NCI-H2227 (cell line): ENCODE results near the gene GATA5.
"Not testable (repeated sequence)": the region's sequence is repeated elsewhere in the genome, so short reads cannot be mapped to it uniquely, and the experiment has no call there.

Source experiments
- DNase-seq: peaks from one replicate; lab custom pipeline; 2025; ENCODE audit not compliant: unreplicated experiment; lab: John Stamatoyannopoulos, UW

The GATA5 gene

DNA sequence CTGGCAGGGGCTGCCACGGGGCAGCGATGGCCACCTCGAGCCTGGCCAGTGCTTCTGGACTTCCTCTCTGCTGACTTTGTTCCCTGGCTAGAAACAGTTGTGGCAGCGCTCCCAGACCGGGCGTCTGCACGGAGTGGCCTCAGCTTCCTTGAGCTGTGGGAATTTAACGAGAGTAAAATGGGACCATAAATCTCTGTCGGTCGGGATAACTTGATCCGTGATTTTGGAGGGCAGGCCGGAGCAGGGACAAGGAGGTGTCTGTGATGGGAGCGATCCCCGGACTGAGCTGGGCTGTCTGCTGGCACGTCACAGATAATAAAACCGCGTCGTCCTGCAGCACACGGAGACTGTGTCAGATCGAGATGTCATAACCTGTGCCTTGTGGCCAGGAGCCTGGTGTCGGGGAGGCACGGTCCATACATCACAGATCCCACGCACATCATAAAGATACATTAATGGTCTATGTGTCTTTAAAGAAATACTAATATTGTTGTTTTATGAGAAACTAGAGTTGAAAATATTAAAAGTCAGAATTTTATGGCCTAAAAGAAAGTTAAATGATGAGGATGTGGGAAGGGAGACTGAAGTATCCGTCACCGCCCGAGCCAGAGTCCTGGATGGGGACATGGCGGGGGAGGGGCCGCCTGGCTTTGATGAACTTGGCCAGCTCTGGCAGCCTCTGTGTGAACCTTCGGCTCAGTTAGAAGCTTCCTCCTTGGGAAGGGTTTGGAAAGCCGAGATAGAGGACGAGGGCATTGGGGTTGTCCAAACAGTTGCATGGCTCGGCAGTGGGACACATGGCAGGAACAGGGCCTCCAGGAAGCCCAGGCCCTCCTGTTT lies 41.9 kb downstream of the GATA5 start:
- DNase-seq = no peak

DNA sequence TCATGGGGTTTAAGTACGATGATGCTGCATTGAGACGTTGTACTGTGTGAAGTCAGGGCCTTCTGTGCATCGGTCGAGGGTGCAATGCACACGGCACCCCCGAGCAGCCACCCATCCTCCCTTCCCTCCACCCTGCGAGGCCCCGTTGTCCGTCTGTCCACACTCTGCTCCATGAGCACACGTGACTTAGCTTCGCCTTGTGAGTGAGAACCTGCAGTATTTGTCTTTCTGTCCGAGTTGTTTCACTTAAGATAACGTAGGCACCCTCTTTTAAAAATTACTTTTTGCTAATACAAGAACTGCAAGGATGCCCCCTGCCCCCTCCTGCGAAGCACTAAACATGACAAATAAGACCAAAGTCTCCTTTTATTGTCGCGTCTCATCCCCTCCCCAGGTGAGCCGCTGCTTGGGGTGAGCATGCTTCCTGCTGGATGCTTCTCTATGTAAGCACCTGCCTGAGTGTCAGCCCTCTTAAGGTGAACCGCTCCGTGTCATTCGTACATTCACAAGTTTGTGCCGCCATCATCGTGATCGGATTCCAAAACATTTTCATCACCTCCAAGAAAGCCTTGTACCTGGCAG lies 44.8 kb downstream of the GATA5 start:
- no peak for DNase-seq

DNA sequence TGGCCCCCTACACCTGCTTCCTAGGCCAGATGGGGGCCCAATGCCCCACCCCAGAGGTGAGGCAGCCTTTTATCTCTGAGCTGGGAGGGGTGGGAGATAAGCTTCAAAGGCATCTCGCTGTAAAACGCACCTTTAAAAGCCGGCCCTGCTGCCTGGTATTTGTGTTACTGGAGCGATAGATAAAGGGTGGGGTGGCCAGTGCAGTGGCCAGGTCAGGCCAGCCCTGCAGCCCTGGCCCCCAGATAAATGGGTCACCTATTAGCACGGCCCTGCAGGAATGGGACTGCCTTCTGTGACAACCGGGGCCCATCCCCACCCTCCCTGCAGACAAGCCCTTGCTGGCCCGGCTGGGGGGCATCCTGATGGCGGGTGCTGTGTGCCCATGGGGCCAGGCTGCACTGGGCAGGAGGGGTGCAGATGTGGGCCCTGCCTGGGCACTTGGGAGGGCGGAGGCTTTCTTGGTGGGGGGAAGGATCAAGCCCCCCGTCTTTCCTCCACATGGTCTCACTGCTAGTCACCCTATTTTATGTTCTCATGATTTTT lies 45.4 kb downstream of the GATA5 start:
- no peak for DNase-seq

DNA sequence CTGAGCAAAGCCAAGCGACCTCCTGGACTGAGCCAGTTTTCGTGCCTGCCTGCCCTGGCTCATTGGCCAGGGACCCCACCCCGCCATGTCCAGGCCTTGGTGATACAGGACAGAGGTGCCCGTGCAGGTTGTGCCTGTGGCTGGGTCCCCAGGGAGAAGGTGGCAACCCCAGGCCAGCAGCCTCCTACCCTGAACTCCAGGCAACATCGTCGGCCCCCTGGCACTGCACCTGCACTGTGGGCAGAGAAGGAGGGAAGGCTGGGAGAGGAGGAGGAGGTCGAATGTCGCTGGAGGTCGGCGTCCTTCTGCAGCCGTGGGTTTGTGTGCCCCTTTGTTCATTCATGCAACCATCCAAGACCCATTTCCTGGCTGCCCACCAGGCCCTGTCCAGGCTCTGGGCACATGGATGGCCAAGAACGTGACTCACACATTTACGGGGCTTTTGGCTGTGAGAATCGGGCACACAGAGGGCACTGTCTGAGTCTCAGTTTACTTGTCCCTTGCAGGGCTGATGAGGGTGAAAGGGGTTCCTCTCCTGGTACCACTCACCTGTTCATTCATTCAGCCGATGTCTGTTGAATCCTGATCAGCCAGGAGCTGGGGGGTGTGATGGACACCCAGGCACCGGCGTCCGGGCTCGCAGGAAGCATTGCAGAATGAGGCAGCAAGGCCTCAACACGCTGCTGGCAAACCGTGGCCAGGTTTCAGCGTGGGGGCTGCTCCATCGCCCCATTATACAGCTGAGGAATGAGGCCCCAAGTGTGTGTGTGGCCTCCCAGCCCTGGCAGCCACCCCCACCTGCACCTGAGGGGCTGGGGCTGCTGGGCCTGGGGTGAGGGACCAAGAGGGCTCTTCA lies 46.1 kb downstream of the GATA5 start:
- no peak for DNase-seq

DNA sequence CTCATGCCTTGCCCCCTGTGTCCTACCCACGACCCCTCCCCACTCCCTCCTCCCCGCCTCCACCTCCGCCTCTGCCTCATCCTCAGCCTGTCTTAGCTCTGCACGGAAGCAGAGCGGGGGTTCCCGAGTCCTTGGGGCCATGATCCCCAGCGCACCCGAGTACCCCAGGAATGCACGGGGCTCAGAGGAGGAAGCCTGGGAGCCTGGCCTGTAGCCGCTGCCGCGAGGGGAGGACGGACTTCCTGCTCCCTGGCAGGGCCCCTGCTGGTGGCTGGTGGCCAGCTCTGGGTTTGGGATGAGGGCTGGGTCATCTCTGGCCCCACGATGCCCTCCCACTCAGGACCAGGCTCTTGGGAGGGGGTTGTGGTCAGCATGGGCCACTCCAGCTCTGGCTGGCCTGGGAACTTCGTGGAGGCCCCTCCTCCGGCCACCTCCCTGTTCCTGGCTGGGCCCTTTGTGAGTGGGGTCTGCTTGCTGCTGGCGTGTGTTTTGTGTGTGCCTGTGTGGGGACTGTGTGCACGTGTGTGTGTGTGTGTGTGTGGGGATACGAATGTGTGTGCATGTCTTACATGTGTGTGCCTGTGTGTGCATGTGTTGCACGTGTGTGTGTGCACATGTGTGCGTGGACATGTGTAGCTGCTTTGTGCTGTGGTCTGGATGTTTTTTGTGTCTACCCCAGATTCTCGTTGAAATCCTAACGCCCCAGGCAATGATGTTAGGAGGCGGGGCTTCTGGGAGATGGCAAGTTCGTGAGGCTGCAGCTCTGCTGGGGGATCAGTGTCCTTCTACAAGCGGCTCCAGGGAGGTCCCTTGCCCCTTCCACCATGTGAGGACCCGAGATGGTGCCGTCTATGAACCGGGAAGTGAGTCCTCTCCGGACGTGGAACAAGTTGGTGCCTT lies 47.1 kb downstream of the GATA5 start:
- DNase-seq = no peak

DNA sequence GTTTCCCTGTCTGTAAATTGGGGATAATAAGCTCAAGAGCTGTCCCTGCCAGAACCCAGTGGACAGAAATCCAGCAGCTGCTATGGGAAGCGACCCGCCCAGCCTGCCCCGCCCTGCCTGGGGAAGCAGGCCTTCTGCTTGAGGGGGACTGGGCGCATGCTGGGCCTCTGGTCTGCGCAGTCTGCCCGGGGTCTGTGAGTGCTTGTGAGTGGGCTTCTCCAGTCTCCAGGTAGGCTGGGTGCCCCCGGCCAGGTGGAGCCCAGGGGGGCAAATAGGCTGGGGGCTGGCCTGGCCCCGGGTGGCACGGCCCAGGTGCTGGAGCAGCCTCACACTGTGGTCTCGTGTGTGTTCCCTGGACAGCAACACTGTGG lies 47.8 kb downstream of the GATA5 start:
- DNase-seq = no peak

DNA sequence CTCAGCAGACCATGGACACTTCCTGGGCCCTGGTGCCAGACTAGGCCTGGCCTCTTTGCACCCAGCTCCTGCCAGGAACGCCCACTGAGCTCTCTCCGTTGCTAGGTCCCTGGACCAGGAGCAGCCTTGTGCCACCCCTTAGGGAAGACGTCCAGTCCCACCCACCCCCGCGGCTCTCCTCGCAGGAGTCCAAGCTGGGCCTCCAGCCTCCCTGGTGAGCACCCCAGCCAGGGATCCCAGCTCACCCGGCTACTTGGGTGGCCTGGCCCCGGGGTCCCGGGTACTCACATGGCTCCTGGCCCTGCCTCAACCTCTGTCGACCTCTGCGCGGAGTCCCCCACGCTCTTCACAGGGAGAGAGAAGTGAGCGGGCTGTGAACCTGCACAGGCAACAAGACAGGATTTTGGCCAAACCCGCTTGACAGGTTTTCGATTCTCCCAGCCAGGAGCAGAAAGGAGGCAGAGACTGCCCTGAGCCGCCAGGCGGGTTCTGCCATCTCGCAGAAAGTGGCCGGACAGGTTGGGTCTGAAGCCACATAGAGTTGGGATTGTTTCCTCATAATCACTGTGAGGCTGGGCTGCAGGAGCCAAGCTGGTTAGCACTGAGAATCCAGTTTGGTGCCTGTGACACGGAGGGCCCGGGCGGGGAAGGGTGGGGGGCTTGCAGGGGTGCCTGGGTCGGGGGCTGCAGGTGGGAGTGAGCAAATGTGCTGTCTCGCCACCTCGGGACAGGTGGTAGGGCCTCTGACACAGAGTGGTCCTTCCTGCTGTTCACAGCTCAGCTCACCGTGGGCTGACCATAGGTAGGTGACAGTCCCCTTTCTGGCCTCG lies 48.4 kb downstream of the GATA5 start, which contains the start of gene RBBP8NL:
Gene RBBP8NL (minus strand): TSS at position 368 of the 830 bp plus-strand sequence. CDS start 7,892 bp downstream, outside the sequence.
- no peak for DNase-seq

DNA sequence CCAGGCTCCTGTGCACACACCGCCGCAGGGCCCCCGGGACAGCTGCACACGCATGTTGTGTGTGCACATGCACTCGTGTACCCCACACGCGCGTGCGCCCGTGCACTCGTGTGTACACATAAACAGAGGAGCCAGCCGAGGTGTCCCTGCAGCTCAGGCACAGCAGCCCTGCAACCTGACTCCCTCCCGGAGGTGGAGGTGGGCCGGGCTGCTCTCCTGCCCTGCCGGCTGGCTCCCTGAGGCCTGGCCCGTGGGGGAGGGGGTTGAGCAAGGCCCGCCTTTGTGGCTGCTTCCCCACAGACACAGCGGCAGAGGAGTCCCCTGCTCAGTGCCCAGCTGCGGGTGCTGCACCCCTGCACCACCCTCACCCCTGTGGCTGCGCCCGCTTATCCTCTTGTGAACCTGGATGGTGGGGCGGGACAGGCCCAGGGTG lies 49.1 kb downstream of the GATA5 start:
- DNase-seq = no peak

DNA sequence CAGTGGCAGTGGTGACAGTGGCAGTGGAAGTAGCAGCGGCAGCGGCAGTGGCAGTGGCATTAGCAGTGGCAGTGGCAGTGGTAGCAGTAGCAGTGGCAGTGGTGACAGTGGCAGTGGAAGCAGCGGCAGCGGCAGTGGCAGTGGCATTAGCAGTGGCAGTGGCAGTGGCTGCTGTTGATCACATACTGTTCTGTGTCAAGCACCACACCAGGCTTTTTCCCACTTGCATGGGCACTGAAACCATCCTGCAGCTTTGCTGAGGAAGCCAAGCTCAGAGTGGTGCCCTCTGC lies 49.8 kb downstream of the GATA5 start:
- not testable (repeated sequence) for DNase-seq

DNA sequence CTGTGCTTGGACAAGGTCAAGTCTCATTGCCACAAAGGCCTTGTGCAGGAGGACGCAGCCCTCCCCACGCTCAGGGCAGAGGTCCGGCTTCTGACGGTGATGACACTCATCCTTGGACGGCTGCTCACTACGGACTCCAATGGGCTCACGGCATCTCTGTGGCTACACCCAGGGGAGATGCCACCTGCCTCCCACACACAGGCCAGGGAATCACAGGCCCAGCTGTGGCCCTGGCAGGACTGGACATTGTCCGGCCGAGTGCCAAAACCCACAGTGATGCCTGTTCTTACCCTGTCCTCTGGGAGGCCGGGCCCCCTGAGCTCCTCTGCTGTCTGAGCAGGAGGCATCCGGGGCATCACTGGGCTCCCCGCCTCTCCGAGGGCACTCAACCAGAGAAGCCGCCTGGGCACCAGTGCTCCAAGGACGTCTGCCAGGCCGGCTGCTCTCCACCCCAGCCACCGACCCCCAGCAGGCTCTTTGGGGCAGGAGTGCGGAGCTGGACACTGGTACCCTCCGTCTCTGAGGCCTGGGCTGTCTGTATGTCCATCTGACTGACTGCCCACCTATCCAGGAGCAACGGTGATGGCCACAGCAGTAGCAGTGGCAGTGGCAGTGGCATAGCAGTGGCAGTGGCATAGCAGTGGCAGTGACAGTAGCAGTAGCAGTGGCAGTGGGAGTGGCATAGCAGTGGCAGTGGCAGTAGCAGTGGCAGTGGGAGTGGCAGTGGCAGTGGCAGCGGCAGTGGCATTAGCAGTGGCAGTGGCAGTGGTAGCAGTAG lies 50.3 kb downstream of the GATA5 start:
- no peak for DNase-seq

DNA sequence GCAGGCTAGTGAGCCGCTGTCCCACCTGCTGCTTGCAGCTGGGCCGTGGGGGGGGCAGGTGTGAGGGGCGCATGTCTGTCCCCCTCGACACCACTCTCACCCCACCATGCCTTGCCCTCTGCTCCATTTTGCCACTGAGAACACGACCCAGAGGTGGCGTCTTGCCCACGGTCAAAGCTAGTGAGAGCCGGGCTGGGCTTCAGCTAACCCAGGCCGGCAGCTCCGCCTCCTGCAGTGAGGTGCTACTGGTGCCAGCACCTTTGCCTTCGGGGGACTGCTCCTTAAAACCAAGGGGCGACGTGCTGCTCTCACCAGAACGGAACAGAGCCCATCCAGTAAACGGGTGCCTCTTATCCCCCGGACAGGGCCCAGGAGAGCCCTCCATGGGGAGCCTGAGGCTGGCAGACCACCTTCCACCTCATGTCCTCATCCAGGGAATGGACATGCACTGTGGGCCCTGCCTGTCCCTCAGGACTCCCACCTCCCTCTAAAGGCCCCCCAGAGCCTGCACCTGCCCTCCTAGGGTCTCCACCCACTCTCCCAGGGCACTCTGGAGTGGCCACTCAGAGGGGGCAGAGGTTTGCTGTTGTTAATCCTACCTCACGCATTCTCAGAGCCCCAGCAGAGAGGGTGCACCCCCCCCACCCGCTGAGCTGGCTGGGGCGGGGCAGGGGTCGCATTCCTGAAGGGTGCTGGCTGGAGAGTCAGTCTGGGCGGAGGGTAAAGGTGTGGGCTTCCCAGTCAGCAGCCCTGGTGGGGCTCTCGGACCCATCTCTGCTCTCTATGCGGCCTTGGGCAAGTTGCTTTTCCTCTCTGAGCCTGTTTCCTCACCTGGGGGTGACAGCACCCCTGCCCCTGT lies 51.3 kb downstream of the GATA5 start:
- no peak for DNase-seq

DNA sequence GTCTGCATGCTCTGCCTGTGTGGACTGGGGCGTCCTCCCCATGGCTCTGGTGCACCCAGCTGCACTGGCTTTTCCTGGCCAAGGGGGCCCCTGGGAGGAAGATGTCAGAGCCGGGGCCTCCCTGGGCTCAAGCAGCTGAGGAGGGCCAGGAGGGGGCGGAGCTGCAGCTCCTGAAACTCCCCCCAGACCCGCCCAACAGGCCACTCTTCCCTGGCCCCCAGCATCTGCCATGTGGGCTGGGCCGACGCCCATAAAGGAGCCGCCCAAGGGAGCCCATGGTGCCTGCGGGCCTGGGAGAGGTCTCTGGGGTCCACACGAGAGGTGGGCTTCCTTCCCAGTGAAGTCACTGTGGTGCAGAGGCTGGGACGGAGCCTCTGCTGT lies 52.5 kb downstream of the GATA5 start:
- no peak for DNase-seq

DNA sequence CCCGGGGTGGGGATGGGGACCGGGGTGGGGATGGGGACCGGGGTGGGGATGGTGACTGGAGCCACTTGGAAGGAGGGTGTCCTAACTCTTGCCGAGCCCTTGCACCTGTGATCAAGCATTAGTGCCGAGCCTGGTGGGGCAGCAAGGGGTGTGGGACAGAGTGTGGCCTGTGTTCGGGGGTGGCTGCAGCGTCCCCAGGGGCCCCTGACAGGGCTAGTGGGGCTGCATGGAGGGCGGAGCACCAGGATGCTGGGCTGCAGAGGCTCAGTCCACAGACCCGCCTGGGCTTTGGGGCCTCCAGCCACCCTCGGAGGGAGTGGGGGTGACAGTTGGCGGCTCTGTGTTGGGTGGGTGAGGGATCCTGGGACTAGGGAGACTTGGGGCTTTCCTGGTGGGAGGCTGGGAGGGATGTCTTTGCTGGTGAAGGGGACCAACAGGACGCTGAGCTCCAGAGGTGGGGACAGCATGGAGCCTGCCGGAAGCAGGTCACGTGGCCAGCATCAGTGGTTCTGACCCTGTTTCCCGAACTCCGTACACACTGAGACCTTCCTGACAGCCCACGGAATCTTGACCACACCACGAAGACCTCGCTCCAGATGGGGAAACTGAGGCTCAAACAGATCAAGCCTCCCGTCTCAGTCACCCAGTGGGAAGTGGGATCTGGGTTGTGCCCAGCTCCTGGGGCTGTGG lies 53.0 kb downstream of the GATA5 start:
- DNase-seq = no peak

DNA sequence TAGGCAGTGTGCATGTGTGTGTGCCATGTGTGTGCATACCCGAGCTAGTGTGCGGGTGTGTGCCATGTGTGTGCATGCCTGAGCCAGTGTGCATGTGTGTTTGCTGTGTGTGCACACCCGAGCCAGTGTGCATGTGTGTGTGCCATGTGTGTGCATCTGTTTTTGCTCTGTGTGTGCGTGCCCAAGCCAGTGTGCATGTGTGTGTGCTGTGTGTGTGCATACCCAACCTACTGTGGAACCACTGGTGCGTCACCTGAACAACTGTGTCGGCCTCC lies 54.1 kb downstream of the GATA5 start:
- DNase-seq = no peak

DNA sequence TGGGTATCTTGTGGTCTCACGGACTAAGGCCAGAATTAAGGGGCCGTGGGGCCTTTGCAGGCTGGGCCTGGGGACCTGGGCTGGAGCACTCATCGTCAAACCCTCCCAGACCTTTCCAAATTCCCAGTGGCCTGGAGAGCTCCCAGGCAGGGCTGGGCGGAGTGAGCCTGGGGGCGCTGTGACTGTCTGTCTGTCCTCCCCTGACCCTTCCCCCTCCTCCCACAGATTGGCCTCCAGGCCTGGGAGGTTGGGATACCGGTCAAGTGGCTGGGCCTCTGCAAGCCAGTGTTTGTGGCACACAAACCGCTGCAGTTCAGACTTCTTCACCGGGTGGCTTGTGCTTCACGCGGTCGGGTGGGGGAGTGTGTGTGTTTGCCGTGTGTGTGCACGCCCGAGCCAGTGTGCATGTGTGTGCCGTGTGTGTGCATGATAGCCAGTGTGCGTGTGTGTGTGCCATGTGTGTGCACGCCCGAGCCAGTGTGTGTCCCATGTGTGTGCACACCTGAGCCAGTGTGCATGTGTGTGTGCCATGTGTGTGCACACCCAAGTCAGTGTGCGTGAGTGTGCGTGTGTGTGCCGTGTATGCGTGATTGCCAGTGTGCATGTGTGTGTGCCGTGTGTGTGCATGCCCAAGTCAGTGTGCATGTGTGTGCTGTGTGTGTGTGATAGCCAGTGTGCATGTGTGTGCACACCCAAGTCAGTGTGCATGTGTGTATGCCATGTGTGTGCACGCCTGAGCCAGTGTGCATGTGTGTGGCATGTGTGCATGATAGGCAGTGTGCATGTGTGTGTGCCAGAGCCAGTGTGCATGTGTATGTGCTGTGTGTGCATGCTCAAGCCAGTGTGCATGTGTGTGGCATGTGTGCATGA lies 54.7 kb downstream of the GATA5 start:
- no peak for DNase-seq

DNA sequence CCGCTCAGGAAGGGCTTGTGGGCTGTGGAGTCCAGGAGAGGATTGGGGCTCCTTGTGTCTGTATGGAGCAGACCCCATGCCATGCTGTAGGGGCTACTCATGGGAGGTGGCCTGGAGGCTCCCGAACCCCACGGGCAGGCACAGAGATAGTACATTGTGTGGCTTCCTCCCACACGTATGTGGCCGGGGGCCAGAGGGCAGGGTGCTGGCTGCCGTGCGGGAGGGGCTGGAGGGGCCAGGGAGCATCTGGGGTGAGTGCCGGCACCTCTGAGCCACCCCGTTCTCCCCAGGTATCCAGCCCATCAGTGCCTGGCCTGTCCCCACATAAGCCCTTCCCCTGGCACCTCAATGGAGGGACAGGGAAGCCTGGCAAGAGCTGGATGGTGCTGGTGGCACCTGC lies 56.0 kb downstream of the GATA5 start:
- no peak for DNase-seq
